IPS DF 4.7 (cell line): ENCODE results near the gene HILPDA.
A peak's percentile ranks its signal among the peaks of the same experiment; 100 is the strongest.
"Not testable (repeated sequence)": the region's sequence is repeated elsewhere in the genome, so short reads cannot be mapped to it uniquely, and the experiment has no call there.

Experiments
- DNase-seq: peaks from one replicate; pipeline ENCODE4 v3.0.0-alpha.2; 2013; ENCODE audit warnings: low spot score; ENCODE audit errors: extremely low read depth

The HILPDA gene

DNA sequence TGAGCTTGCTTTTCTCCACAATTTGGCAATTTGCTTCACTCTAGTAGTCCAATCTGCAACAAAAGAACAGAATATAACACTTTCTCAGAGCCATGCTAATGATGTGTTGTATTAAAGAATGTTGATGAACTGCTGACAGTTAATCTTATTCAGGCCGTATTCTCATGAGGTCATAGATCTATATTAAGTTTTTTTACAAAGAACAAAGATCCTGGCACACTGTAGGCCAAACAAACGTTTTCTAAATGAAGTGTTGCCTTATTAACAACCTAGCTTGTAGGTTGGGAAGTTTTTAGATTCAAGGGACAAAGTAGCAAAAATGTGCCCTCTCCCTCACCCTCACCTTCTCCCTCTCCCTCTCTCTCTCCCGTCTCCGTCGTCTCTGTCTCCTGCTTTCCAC lies 6.8 kb downstream of the HILPDA start:
- DNase-seq, result no peak

DNA sequence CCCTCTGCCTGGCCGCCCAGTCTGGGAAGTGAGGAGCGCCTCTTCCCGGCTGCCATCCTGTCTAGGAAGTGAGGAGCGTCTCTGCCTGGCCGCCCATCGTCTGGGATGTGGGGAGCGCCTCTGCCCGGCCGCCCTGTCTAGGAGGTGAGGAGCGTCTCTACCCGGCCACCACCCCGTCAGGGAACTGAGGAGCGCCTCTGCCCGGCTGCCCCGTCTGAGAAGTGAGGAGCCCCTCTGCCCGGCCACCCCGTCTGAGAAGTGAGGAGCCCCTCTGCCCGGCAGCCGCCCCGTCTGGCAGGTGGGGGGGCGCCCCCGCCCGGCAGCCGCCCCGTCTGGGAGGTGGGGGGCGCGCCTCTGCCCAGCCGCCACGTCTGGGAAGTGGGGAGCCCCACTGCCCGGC lies 7.7 kb downstream of the HILPDA start:
- not testable (repeated sequence) for DNase-seq

DNA sequence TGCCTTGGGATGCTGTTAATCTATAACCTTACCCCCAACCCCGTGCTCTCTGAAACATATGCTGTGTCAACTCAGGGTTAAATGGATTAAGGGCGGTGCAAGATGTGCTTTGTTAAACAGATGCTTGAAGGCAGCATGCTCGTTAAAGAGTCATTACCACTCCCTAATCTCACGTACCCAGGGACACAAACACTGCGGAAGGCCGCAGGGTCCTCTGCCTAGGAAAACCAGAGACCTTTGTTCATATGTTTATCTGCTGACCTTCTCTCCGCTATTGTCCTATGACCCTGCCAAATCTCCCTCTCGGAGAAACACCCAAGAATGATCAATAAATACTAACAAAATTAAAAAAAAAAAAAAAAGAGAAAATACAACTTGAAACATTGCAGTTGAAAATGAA lies 8.3 kb downstream of the HILPDA start:
- not testable (repeated sequence) for DNase-seq

DNA sequence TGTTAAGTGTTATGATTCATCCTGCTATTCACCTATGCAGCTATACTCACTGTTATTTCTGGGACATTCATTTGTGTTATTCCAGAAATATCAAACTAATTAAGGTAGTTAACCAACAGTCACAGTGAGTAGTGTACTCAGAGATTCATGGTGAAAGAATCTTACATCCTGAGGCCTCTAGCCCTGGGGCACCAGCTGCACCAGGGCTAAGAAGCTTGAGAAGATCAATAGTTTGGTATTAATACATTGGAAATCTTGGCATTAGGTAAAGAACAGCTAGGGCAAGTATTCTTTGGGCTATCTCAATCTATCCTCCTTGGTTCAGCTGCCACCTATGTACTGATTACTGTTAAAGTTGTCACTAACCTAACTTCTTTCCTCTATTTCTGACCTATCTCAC lies 11.2 kb downstream of the HILPDA start:
- DNase-seq, result not testable (repeated sequence)

DNA sequence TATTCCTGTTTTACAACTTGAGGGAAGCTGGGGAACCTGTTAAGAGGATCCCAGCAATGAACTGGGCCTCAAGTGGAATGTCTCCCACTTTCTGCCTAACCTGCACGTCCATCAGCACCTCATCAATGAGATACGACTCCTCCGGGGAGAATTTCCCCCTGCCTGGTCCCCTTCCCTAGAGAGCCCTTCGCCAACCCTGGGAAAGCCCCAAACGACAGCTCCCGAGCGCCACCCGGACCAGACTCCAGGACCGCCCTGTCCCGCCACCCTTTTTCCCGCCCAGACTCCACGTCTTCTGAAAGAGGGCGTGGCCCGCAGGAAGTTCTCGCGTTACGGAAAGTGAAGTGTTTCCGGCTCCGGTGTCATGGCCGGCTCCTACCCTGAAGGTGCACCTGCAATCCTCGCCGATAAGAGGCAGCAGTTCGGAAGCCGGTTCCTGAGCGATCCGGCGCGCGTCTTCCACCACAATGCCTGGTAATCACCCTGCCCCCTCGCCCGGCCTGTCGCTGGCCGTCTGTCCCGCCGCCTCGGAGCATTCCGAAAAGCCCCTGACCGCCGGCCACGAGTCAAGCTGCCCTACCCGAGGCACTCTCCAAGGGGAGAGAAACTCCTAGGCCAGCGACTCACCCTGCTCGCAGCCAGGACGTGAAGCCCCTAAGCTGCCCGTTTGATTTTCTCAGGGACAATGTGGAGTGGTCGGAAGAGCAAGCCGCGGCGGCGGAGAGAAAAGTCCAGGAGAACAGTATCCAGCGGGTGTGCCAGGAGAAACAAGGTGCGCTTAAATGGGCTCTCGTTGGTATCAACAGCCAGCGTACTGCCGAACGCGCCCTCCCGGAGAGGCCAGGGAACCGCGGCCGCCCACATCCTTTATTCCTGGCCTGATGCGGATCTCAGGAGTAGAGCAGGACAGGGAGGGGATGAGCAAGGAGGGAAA lies 21.0 kb downstream of the HILPDA start, which contains the start of gene METTL2B:
TSS of gene METTL2B (plus strand) at position 347 of the 934 bp plus-strand sequence. CDS start at position 365, 18 bp downstream.
- peak; percentile 74 for DNase-seq

DNA sequence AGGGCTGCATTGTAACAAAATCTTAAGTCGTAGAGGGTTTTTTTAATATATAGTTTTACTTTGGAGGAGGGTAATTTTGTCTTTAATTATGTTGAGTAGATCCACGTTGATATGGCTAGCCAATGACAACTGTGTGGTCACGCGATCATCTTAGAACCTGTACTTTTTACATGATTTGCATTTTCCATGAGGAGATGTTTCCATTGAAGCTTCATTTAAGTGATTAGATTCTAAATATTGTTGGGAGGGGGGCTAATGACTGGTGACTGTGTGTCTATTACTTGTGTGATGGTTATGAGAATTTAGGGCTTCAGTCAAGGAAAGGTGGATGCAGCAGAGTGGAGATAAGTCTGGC lies 21.6 kb downstream of the HILPDA start:
- not testable (repeated sequence) for DNase-seq

DNA sequence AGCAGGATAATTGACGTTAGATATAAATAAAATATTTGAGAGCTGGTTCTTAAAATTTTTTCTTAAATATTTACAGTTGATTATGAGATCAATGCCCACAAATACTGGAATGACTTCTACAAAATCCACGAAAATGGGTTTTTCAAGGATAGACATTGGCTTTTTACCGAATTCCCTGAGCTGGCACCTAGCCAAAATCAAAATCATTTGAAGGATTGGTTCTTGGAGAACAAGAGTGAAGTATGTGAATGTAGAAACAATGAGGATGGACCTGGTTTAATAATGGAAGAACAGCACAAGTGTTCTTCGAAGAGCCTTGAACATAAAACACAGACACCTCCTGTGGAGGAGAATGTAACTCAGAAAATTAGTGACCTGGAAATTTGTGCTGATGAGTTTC lies 23.4 kb downstream of the HILPDA start:
- DNase-seq, result not testable (repeated sequence)

DNA sequence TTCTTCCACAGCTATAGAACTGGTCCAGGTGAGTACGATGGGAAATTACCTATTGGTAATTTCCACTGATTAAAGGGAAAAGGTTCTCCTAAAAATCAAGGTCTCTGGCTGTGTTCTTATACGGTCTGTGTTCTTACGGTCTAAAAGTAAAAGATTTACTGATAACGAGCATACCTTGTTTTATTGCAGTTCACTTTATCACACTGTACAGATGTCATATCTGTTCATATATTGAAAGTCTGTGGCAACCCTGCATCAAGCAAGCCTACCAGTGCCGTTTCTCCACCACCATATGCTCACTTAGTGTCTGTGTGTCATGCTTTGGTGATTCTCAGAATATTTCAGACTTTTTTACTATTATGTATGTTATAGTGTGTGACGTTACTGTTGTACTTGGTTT lies 32.5 kb downstream of the HILPDA start:
- not testable (repeated sequence) for DNase-seq

DNA sequence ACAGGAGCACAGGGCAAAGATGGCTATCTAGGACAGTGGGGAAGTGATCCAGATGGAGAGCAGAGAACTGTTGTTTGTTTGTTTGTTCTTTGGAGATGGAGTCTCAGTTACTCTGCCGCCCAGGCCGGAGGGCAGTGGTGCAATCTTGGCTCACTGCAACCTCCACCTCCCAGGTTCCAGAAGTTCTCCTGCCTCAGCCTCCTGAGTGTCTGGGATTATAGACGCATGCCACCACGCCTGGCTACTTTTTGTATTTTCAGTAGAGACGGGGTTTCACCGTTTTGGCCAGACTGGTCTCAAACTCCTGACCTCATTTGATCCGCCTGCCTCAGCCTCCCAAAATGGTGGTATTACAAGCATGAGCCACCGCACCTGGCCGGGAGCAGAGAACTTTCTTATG lies 41.7 kb downstream of the HILPDA start:
- no peak for DNase-seq

DNA sequence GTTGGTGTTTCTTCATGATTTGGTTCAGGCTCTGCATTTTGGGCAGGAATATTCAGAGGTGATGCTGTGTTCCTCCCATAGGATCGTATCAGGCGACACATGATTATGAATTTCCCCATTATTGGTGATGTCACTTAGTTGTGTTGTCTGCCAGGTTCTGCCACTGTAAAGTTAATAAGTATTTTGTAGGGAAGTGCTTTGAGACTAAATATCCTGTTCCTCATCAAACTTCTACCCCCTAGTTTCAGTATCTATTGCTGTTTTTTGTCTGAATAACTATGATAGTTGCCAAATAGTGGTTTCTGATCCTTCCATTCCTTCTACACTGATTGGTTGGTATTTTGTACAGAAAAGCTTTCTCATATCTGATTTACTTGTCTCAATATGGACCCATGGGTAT lies 49.7 kb downstream of the HILPDA start:
- DNase-seq, result not testable (repeated sequence)

DNA sequence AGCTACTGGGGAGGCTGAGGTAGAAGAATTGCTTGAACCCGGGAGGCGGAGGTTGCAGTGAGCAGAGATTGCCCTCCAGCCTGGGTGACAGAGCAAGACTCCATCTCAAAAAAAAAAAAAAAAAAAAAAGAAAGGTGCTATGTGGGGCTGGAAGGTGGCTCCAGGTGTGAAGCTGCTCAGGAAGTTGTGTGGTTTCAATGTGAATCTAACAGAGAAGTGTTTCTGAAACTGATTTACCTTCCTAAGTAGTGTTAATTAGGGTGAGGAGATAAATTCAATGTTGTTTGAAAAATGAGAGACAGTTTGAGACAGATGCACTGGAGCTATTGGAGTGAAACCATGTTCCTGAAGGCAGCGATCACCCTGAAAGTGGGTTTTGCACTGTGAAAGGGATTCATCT lies 51.1 kb downstream of the HILPDA start:
- DNase-seq, result not testable (repeated sequence)

DNA sequence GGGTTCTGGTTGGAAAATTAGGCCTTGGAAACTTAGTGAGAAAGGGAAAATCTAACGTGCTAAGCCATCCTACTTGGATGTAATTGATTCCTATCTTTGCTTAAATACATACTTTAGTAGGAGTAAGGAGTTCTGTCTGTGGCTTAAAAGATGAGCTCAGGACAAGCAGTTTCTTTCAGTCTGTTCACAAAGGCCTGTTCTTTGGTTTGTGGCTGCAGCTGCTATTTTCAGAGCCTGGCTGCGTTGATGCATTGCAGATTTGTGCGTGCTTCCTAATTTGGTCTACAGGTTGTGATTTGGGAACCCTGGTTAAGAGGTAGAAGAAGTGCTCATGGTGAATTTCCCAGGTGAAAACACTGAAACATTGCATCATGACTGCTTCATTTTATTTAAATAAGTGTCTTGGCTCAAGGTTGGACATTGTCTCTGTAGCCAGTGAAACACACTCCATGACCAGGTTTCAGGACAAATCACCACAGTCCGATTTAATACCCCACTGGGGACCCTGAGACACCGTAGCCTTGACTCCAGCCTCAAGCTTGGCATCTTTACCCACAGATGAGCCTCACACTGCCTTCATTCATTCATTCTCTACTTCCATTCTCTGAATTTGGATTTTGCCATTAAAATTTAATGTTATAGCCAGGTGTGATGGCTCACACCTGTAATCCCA lies 51.8 kb downstream of the HILPDA start:
- DNase-seq, result not testable (repeated sequence)
